Hindlimb muscle (tissue), 1 donor: Measurements from ENCODE around the gene PRKD3. TPM values are rescaled to one million over a fixed set of nuclear protein-coding genes. Genes with fewer than 3 reads are reported as not detected.

Source experiments
- DNase-seq: peaks from one replicate; pipeline ENCODE4 v3.0.0-alpha.2; 2013
- polyA plus RNA-seq: library from polyadenylated mRNA; unstranded; fragments of 120-200 nt; gene quantifications from one replicate; pipeline ENCODE4 v1.2.1, GENCODE V29; 2013; ENCODE audit not compliant: insufficient read length

PRKD3 gene
- polyA plus RNA-seq, result 25.9 TPM

DNA sequence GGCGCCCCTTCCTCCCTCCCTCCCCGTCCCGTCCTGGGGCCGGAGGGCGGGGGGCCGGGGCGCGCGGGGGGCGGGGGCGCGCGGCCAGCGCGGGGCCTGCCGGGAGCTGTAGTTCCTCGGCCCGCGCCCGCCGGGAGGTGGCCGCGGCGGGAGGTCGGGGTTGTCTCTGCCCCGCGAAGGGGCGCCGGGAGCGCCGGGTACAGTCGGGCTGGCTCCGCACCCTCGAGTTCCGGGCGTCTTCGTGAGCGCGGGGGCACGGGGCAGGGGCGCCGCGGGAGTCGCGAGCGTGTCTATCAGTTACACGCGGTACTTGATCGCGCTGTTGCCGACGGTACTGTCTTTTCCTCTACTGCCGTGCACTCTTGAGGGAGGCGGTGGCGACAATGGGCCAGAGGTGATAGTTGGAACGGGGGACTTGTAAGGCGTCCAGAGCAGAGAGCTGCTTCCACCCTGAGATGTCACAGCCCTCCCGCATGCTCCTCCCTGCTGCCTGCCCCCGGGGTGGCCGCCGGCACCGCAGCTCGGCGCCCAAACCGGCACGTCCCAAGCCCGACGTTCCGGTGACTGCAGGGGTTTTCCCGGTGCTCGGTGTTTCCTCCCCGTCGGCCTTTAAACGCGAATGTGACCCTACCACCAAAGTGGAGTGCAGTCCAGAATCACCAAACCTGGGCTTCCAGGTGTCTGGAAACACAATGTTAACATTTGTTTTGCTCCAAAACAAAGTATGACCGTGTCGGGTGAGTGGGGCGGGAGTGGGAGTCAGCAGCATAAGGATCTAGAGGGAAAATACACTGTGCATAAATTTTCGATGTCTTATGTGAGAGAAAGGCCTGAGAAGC is at the start of gene PRKD3:
Gene PRKD3 (minus strand): TSS at position 48 of the 839 bp plus-strand sequence. CDS start 8,309 bp downstream, outside the sequence.
- peak; percentile 89 for DNase-seq

DNA sequence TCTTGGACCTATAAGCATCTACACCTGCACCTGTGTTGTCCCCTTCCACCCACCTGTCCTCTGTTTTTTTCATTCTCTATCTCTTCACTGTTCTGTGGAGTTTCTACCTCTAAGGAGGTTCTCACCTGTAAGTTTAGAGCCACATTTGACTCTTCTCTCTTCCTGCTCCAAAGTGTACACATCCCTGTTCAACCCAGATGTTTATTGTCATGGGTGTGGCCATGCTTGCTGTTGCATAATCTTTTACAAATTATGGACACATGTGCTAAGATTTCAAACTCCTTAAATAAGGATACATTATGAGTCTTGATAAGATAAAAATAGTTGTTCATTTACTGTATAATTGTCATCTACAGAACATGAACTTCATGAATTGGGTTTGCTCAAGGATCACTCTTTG is 47.4 kb upstream of the PRKD3 start:
- DNase-seq, result no peak

DNA sequence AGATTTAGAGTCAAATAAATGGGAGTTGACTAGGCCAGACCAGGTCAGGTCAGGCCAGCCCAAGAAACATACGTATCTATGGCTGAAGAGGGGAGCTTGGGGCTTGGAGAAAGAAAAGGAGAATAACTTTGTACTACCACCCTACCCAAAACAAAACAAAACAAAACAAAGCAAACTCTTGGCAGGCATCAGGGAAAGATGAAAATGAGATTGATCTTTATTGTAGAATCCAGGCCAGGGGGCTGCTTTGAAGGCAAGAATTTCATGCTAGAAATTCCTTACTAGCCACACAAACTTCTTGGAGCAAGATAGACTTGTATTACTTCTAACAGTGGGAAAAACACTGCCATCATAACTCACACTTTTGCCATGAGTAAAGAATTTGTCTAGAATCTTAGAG is 46.0 kb upstream of the PRKD3 start:
- DNase-seq, result no peak

DNA sequence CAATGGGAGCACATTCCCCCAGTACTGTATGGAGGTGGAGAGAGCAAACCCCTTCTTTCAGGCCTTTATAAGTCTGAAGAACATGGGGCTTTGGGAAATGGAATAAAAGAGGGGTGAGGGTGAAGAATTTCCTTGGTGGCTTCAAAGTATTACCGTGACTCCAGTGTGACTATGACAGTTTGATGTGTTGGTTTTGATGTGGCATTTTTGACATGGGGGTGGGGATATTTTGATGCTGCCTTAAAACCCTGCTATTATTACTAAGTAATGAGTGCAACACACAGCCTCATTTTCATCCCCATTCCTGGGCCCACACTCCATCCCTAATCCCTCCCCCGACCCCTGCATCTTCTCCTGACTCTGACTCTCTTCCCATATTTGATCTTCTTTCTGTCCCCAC is 43.4 kb upstream of the PRKD3 start:
- DNase-seq, result no peak

DNA sequence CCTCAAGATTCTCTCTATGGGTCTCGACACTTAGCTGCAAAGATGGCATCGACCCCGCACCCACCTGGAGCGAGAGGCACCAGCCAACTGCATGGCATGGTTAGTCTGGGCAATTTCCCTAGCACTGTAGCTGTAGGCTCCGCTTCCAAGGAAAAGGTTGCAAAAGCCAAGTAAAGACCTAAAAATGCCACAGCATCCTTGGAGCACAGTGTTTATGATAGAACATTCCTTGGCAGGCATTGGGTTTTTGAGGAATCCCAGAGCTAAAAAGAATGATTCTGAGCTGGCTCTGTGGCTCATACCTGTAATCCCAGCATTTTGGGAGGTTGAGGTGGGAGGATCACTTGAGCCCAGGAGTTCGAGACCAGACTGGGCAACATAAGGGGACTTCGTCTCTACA is 42.7 kb upstream of the PRKD3 start:
- no peak for DNase-seq

DNA sequence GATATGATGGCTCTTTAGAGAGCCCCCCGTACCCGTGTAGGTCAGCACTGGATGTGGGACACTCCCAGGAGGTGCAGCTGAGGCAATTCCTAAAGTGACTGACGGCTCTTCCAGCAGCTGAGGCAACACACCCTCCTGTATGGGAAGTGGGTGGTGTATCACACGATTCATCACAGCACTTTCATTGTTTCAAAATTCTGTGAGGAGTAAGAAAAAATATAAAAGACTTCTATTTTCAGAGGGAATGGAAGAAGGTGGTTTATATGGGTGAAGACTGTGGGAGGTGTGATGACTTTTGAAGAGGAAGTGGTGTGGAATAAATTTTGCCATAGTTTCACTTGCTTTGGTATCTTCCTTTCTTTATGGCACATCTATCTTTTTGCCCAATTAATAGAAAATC is 42.1 kb upstream of the PRKD3 start:
- no peak for DNase-seq

DNA sequence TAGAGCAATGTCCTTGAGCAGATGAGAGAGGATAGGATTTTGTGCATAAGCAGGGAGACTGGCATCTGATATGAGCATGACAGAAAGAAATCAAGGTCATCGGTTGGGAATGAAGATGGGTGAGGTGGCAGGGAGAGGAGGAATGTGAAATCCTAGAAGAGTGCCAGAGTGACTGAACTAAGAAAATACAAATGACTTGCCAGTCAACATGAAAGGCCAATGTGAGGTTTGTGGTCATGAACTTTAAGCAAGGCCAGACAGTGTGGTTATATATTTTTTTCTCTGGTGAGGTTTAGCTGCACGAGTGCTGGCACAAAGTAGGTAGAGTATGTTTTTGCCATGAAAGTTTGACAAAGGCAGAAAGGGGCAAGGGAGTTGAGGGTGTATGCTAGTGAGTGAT is 41.0 kb upstream of the PRKD3 start:
- DNase-seq, result no peak

DNA sequence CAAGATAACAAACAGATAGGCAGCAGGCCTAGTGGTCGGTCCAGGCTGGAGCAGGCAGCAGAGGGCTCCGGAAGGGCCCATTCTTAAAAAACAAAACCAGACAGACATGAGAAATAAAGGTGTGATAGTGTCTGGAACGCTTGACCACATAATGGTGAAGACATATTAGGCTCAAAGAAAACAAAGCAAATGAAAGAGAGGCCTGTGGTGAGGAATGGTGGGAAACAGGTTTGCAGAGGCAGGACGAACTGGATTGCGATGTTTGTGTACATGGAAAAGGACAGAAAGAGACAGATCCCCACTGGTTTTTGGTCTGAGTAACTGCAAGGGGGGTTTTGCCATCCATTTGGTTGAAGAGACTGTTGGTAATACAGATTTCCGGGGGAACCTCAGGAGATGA is 39.7 kb upstream of the PRKD3 start:
- DNase-seq, result no peak

DNA sequence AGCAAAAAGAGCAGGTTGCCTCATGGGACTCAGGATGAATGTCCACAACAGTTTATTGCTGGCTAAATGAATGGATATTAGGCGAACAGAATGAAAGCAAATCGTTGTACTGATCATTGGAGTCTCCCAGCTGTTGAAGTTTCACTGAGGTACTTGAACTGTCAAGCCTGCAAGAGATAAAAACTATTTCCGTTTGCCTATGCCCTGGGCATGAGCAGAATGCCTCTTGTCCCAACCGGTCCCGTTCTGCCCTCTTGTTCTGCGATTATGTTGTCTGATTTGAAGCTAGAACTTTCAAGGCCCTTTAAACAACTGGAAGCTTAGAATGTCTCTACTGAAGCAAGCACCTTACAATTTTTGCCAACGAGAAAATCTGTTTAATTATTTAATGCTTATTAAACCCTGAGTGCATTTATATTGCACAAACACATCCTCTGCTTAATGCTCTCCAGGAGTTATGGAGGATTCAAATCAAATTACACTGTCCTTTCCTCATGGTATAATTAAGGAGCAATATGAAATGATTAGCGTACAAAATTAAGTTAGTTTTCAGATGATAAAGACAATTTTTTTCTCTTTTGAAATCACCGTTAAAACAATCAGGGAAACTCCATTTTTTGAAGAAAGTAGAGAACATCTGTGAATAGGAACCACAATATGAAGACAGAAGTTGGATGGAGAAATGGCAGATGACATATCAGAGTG is 37.5 kb upstream of the PRKD3 start:
- no peak for DNase-seq

DNA sequence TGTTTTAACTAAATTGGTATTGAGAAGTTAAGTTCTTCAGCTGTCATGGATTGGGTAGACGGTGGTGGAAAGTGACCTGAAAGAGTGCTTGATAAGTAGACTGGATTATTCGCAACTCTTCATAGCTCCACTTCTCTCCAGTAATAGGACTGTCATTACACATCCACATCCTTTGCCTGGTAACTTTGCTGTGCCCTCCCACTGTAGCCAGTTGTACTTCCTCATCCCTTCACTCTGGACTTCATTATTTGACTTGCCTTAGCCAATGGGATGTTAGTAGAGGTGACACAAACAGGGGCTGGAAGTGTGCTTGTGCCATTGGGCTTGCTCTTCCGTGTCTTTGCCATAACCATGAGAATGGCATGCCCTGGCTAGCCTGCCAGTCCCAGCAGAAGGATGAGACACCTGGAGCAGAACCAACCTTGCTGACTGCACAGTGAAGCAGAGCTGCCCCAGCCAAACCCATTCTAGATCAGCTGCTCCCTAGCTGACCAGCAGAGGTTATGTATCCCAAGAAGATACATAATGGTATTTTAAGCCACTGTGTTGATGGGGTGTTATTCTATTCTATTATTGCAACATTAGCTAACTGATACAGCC is 36.7 kb upstream of the PRKD3 start:
- DNase-seq, result no peak

DNA sequence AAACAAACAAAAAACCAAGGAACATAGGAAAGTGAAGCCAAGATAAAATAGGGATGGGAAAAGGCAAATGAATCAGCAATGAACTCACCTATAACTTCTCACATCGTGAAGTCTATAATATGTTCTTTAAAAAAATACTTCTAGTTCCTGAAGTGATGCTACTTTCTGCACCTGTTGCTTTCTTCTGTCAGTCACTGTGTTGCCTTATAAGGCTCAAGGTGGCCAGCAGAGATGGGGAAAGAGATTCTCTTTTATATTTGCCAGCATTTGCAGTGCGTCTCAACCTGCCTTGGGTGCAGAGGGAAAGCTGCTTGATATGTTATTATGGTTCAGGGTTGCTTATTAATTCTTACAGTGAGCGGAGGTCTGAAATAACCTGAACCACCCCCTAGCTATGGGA is 33.8 kb upstream of the PRKD3 start:
- no peak for DNase-seq

DNA sequence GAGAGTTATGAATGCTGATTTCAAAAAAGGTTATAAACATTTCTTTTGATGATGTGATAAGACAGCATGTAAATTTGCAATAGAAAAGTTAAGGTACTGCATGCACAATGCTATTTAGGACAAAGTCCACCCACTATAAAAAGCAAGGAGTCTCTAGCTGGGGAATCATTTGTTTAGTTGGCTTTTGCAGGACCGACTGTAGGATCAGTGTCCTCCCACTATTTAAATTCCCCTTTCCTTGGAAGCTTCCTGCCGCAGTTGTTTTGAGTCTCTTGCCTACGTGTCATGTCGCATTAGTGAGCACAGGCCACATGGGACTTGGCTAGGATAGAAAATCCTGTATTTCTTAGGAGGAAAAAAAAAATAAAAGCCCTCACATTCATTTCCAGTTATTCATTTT is 32.9 kb upstream of the PRKD3 start:
- no peak for DNase-seq

DNA sequence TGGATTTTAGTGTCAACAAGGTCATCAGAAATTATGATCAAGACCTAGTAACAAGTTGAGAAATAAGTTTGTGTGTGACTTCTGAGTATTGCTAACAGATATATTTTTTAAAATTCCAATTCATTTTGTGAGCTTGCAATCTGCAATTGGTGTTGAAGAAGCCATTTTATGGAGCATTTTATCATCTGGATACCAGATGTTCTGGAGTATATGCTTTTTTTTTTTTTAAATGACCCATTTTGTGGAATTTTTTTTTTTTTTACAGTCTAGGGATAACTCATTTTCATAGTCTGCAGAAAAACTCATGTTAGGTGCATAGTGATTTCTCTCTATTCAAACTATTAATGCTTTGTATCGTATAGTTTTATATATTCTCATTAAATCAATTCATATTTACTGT is 32.4 kb upstream of the PRKD3 start:
- no peak for DNase-seq

DNA sequence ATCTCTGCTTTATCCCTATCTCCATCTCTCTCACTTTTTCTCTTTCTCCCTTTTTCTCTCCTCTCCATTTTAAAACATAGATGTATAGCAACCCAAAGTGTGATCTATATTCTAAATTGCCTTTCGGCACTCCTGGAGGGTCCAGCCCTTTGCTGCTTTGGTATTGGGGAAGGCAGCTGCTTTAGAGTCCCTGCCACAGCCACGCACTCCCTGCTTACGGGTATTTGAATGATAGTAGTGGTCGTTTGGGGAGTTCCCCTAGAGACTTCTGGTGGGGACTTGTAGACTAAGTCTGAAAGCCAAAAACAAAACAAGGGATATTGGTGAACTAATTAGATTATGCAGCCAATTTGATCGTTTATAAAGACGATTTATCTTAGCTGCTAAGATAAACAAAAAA is 31.7 kb upstream of the PRKD3 start:
- no peak for DNase-seq

DNA sequence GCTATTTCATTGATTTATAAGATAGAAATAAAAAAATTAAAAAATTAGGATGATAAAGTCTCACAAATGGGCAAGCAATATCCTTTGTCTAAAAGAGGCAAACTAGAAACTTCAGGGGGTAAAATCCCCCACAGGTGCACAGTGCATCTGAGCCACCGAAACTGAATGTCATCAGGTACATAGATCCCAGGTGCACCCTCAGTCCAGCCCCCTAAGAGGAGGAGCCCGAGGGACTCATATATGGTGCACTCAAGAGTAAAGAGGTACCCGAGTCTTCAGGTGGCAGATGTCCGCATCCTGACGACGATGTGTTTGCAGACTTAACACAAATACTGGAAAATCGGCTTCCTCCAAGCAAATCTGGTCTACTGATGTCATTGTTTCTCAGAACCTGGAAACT is 31.1 kb upstream of the PRKD3 start:
- no peak for DNase-seq

DNA sequence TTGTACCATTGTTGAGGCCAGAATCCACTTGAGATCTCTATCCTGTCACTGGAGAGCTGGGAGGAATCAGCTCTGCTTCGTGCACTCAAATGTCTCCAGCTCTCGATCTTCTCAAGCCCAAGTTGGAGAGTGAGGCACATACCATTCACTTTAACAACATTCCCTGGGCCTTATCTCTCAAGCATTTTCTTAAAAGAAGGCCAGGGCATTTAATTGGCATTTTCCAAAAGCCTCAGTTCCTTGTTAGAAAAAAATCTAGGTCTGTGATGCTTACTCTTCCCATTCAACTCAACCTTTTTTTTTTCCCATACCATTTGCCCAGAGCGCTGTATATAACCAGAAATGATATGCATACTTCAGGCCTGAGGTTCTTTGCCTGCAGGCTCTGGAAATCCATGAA is 29.9 kb upstream of the PRKD3 start:
- no peak for DNase-seq

DNA sequence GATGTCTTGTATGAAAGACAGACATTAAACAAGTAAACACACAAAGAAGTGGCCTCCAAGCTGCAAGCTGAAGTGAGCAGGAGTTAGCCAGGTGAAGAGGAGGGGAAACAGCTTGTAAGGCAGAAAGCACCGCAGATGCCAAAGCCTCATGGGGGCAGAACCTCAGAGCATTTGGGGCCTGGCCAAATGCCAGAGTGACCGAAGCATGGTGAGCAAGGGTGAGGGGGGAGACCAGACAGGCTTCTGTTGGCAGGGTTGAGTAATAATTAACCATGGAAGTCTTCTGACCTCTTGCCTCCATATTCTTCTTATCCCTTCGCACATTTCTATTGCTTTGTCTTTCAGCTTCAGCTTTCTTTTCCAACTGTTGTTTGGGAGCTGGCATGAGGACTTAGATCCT is 25.4 kb upstream of the PRKD3 start:
- DNase-seq, result no peak

DNA sequence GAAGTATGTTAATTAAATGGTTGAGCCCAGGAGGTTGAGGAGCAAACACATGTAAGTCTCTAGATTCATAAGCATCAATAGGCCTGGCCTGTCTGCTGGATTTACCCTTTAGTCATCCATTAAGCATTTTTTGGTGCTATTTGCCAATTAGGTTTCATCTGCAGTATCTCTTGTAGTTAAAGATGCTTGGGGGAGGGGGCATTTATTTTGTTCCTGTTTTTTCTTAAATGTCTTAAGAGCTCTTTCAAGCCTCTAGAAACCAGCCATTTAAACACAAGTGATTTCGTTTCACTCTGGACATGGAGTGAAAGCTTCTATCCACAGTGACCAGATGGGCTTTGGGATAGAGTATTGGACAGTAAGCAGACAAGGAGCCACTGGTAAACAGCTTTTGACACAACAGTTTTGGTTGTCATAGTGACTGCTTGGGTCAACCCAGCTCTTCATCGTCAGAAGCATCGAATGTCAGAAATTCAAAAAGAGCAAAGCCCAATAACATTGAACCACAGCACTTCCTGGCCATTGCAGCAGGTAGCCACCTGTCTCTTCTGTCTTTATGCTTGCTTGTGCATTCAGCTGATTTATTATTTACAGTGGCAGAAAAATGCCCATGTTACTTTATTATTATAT is 24.7 kb upstream of the PRKD3 start:
- DNase-seq, result no peak

DNA sequence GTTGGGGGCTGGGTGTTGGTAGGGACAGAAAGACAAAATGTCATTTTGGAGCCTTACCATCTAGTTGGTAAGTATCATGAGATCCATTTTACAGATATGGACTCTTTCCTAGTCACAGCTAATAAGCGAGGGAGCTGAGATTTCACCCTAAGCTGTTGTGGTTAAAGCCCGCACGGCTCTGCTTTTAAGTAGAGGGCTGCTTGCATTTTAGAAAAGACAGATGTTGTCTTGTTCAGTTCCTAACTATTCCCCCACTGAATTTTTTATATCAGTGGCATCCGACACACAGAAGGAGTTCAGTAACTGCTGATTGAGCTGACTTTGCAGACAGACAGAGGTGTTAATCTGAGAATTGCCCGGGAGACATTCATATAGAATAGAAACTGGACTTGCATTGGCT is 23.5 kb upstream of the PRKD3 start:
- DNase-seq, result no peak

DNA sequence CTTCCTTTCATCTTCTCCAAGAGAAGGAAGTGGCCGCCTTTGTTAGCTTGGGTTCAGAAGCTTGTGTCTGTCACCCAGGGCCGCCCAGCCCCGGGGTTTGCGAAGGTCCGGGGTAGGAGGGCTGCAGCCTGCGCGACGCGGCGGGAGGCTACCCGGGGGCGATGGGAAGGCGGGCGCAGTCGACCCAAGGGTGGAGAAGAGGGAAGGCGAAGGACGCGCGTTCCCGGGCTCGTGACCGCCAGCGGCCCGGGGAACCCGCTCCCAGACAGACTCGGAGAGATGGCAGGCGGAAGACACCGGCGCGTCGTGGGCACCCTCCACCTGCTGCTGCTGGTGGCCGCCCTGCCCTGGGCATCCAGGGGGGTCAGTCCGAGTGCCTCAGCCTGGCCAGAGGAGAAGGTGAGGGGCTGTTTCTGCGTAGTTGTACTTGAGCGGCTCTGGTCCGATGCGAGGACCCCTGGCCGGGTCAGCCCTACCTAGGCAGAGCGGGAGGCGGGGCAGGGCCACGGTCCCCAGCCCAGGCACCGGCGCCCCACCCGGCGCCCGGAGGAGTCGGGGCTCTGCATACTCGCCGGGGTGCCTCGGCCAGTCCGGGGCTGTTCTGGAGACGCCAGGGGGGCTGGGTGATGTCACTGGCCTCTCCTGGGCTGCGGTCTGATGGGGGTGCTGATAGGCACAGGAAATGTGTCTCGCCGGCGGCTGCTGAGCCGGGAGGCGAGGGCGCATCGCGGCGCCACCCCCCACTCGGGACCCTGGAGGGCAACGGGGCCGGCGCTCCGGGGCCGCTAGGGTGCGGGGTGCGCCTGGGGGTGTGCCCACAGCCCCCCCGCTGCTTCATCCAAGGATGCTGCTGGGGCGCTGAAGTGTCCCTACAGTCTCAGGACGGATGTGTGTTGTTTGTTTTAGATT is 20.1 kb upstream of the PRKD3 start, which contains the start of gene QPCT:
Gene QPCT (plus strand): TSS at position 178 of the 909 bp plus-strand sequence. CDS start 102 bp downstream, at position 280.
- DNase-seq, result peak; percentile 43

DNA sequence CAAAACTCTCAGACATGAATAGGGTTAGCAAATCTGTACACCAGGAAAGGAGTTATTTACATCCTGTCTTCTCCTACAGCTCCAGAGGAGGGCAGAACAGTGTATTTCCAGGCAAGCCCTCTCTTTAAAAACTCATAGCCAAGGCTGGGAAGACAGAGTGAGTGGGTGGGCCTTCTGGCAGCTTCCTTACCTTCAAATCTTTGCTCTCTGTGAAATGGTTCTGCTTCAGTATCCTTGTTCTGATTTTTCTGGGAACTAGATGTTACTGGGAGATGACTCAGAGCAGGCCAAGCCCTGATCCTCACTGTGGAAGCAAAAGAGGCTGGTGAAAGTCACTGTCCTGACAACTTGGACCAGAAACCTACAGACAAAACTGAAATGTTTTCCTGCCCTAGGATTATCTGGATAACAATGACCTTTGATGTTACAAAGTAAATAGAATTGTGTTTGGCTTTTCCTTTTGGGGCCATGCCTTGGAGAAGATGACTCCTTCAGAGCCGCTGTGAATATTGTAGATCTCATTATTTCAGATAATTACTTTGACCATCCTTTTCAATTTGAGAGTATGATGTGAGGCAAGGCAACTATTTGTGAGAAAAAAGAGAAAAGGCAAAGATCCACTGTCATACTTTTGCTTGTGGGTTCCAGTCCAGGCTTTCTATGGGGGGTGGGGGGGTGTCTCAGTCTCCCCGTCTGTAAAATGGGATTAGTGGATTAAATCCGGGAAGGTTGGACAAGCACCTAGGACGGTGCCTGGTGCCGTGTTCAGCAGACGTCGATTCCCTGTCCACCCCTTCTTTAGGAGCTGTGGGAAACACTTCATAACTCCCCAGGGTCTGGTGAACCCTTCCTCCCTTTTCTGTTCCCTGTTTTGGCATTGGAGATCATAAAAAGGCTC is 19.2 kb upstream of the PRKD3 start:
- DNase-seq, result peak; percentile 51
